H9 (cell line): ENCODE results near the gene CNNM2. TPM values are rescaled to one million over a fixed set of nuclear protein-coding genes. Genes with fewer than 3 reads are reported as not detected.

Source experiments
- DNase-seq: peaks from one replicate; pipeline ENCODE4 v3.0.0-alpha.2; 2017
- H2AFZ ChIP-seq: one replicate; pipeline ENCODE4 v1.6.1; 2013; ENCODE audit warnings: mild to moderate bottlenecking, low read length, control low read depth, moderate library complexity
- H2AK5ac ChIP-seq: 2 replicates; pipeline ENCODE4 v1.6.1; 2013; ENCODE audit warnings: low read length, control low read depth, mixed read lengths; ENCODE audit not compliant: insufficient read length
- H2BK120ac ChIP-seq: one replicate; pipeline ENCODE4 v1.6.1; 2013; ENCODE audit warnings: low read depth, mild to moderate bottlenecking, low read length, control low read depth, inconsistent platforms; ENCODE audit not compliant: poor library complexity, severe bottlenecking
- H2BK12ac ChIP-seq: 2 replicates; pipeline ENCODE4 v1.6.1; 2013; ENCODE audit warnings: low read length, control low read depth, mixed read lengths, low read depth; ENCODE audit not compliant: insufficient read length
- H2BK15ac ChIP-seq: 2 replicates; pipeline ENCODE4 v1.6.1; 2013; ENCODE audit warnings: low read depth, low read length, control low read depth
- H2BK20ac ChIP-seq: one replicate; pipeline ENCODE4 v1.6.1; 2013; ENCODE audit warnings: low read depth, mild to moderate bottlenecking, low read length, control low read depth, inconsistent platforms; ENCODE audit not compliant: poor library complexity, severe bottlenecking
- H2BK5ac ChIP-seq: 2 replicates; pipeline ENCODE4 v1.6.1; 2013; ENCODE audit warnings: low read length, control low read depth, mixed read lengths; ENCODE audit not compliant: insufficient read length
- H3K14ac ChIP-seq: 2 replicates; pipeline ENCODE4 v1.6.1; 2013; ENCODE audit warnings: low read length, control low read depth; ENCODE audit not compliant: insufficient read depth
- H3K18ac ChIP-seq: 2 replicates; pipeline ENCODE4 v1.6.1; 2013; ENCODE audit warnings: low read depth, mild to moderate bottlenecking, mixed read lengths, low read length, control low read depth; ENCODE audit not compliant: insufficient read length
- H3K23ac ChIP-seq: 2 replicates; pipeline ENCODE4 v1.6.1; 2013; ENCODE audit warnings: low read length, control low read depth, mixed read lengths, low read depth; ENCODE audit not compliant: insufficient read length
- H3K23me2 ChIP-seq: 2 replicates; pipeline ENCODE4 v1.6.1; 2013; ENCODE audit warnings: low read depth, mild to moderate bottlenecking, mixed read lengths, low read length, control low read depth; ENCODE audit not compliant: insufficient read length, poor library complexity, severe bottlenecking
- H3K27ac ChIP-seq: 2 replicates; pipeline ENCODE4 v1.5.1; 2013; ENCODE audit warnings: low read length, control low read depth, mixed read lengths, low read depth; ENCODE audit not compliant: insufficient read length
- H3K27me3 ChIP-seq: 2 replicates; pipeline ENCODE4 v1.6.1; 2013; ENCODE audit warnings: low read length, control low read depth, inconsistent platforms; ENCODE audit not compliant: insufficient read depth
- H3K4ac ChIP-seq: 2 replicates; pipeline ENCODE4 v1.6.1; 2013; ENCODE audit warnings: low read depth, mild to moderate bottlenecking, control low read depth, inconsistent platforms, low read length, moderate library complexity
- H3K4me1 ChIP-seq: 2 replicates; pipeline ENCODE4 v1.6.1; 2013; ENCODE audit warnings: low read length, control low read depth, inconsistent platforms; ENCODE audit not compliant: insufficient read depth
- H3K4me2 ChIP-seq: 2 replicates; pipeline ENCODE4 v1.6.1; 2013; ENCODE audit warnings: low read length, control low read depth, mixed read lengths; ENCODE audit not compliant: insufficient read length, insufficient read depth
- H3K56ac ChIP-seq: 2 replicates; pipeline ENCODE4 v1.6.1; 2013; ENCODE audit warnings: low read depth, mild to moderate bottlenecking, mixed read lengths, low read length, control low read depth; ENCODE audit not compliant: insufficient read length
- H3K79me1 ChIP-seq: 2 replicates; pipeline ENCODE4 v1.6.1; 2013; ENCODE audit warnings: low read depth, mild to moderate bottlenecking, moderate library complexity, low read length, control low read depth, inconsistent platforms; ENCODE audit not compliant: insufficient read depth, poor library complexity, severe bottlenecking
- H3K79me2 ChIP-seq: 2 replicates; pipeline ENCODE4 v1.6.1; 2013; ENCODE audit warnings: low read length, control low read depth, inconsistent platforms; ENCODE audit not compliant: insufficient read depth
- H3K9ac ChIP-seq: 2 replicates; pipeline ENCODE4 v1.6.1; 2013; ENCODE audit warnings: low read length, control low read depth, mixed read lengths; ENCODE audit not compliant: insufficient read length; ENCODE audit errors: extremely low read depth
- H3K9me3 ChIP-seq: one replicate; pipeline ENCODE4 v1.6.1; 2013; ENCODE audit warnings: low read depth, low read length, inconsistent platforms; ENCODE audit not compliant: control insufficient read depth
- H3T11ph ChIP-seq: one replicate; pipeline ENCODE4 v1.6.1; 2013; ENCODE audit warnings: mild to moderate bottlenecking, low read length, control low read depth, inconsistent platforms
- H4K20me1 ChIP-seq: one replicate; pipeline ENCODE4 v1.6.1; 2013; ENCODE audit not compliant: control insufficient read depth, insufficient read length, insufficient read depth
- H4K5ac ChIP-seq: 2 replicates; pipeline ENCODE4 v1.6.1; 2013; ENCODE audit warnings: low read depth, mild to moderate bottlenecking, mixed read lengths, low read length, control low read depth; ENCODE audit not compliant: insufficient read length
- H4K8ac ChIP-seq: replicated peaks from 2 replicates; pipeline ENCODE4 v1.6.1; 2013; ENCODE audit warnings: low read length, control low read depth, mixed read lengths, low read depth; ENCODE audit not compliant: insufficient read length
- H4K91ac ChIP-seq: 2 replicates; pipeline ENCODE4 v1.6.1; 2013; ENCODE audit warnings: low read depth, mild to moderate bottlenecking, moderate library complexity, mixed read lengths, low read length, control low read depth; ENCODE audit not compliant: insufficient read length
- H3K27ac Mint-ChIP-seq, 3 experiments: 2 replicates in 2 of 3; 3 replicates in 1 of 3; pipeline ENCODE4 v1.8.0; 2020 to 2021; ENCODE audit warnings: mixed read lengths in 3 of 3, mild to moderate bottlenecking in 1 of 3, moderate library complexity in 1 of 3
- H3K27me3 Mint-ChIP-seq: 2 replicates; pipeline ENCODE4 v1.8.0; 2021; ENCODE audit warnings: low read depth, mild to moderate bottlenecking, moderate library complexity, mixed read lengths
- H3K36me3 Mint-ChIP-seq, 3 experiments: 2 replicates in 2 of 3; 3 replicates in 1 of 3; pipeline ENCODE4 v1.8.0; 2020 to 2021; ENCODE audit warnings: low read depth in 3 of 3, mixed read lengths in 3 of 3; ENCODE audit not compliant: insufficient read depth in 1 of 3
- H3K4me1 Mint-ChIP-seq, 2 experiments: 2 replicates each; pipeline ENCODE4 v1.8.0; 2020; ENCODE audit warnings: mixed read lengths in 2 of 2
- H3K4me3 Mint-ChIP-seq, 2 experiments: 2 replicates in 1 of 2; 3 replicates in 1 of 2; pipeline ENCODE4 v1.8.0; 2020 to 2021; ENCODE audit warnings: mild to moderate bottlenecking in 2 of 2, mixed read lengths in 2 of 2, moderate library complexity in 1 of 2
- H3K9me3 Mint-ChIP-seq, 2 experiments: 2 replicates in 1 of 2; 3 replicates in 1 of 2; pipeline ENCODE4 v1.8.0; 2020; ENCODE audit warnings: mild to moderate bottlenecking in 2 of 2, mixed read lengths in 2 of 2, moderate library complexity in 1 of 2
- CTCF ChIP-seq: fragments of 200-600 bp; sonication (generic); conservative IDR thresholded peaks from 3 replicates; pipeline ENCODE4 v1.8.0; 2021; ENCODE audit warnings: antibody characterized with exemption, mild to moderate bottlenecking
- total RNA-seq: library from RNA; stranded (reverse); gene quantifications from 2 replicates; pipeline ENCODE4 v1.2.1, GENCODE V29; 2021

The CNNM2 gene
- total RNA-seq, 1 experiment from 2014 or later, result 17.5 TPM

- Mint-ChIP-seq H3K4me3 (no peak overlapping the region), H3K4me1 (no peaks in the 10 kb centered on the region), H3K27ac (no peak overlapping the region), H3K36me3 (no peaks in the 10 kb centered on the region), H3K27me3 (no peaks in the 10 kb centered on the region), H3K9me3 (no peaks in the 10 kb centered on the region)
- Histone ChIP-seq H4K8ac (no peak overlapping the region), H3K23me2 (no peaks in the 10 kb centered on the region), H2BK120ac (no peak overlapping the region), H3K56ac (no peak overlapping the region), H3K79me1 (no peaks in the 10 kb centered on the region), H3K9me3 (no peaks in the 10 kb centered on the region), H3K4me2 (no peak overlapping the region), H2AFZ (no peak overlapping the region), H3K79me2 (no peaks in the 10 kb centered on the region), H2AK5ac (no peak overlapping the region), H2BK15ac (no peak overlapping the region), H4K20me1 (no peaks in the 10 kb centered on the region), H3T11ph (no peak overlapping the region), H2BK20ac (no peak overlapping the region), H4K91ac (no peak overlapping the region), H3K27ac (no peak overlapping the region), H2BK5ac (no peak overlapping the region), H3K23ac (no peak overlapping the region), H2BK12ac (no peak overlapping the region), H3K9ac (no peak overlapping the region), H4K5ac (no peak overlapping the region), H3K18ac (no peak overlapping the region), H3K4ac (no peak overlapping the region), H3K27me3 (no peaks in the 10 kb centered on the region), H3K4me1 (no peaks in the 10 kb centered on the region), H3K14ac (no peak overlapping the region)
- TF ChIP-seq CTCF, result no peak
- DNase-seq, result no peak
These were observed 49.0 kb downstream of the CNNM2 start for GRCh38 chr10:102967123-102967522.
